Measurements from ENCODE around the gene NAV2. TPM values are rescaled to one million over a fixed set of nuclear protein-coding genes. Genes with fewer than 3 reads are reported as not detected.

The NAV2 gene
- total RNA-seq, 1 experiment from 2014 or later = 46.3 TPM

- no peak overlapping the region for H2BK12ac ChIP-seq (ENCODE audit: insufficient read length, low read depth, low read length)
- Mint-ChIP-seq H3K27me3 (ENCODE audit: low read depth) (no peaks in the 10 kb centered on the region), H3K27ac (no peak overlapping the region; a peak in 2 of 7 replicates), H3K36me3 (ENCODE audit: insufficient read depth in 1 of 3, low read depth in 3 of 3) (peaks cover 60 to 90% (median 90%) of the 10 kb centered on the region in 3 experiments; a peak in 6 of 7 replicates), H3K4me1 (peaks cover 7 to 9% of the 10 kb centered on the region in 2 experiments; a peak in 3 of 4 replicates), H3K9me3 (no peaks in the 10 kb centered on the region), H3K4me3 (no peak overlapping the region)
- no peaks in the 10 kb centered on the region for H3K4me1 ChIP-seq (ENCODE audit: insufficient read depth, low read length)
- H4K5ac ChIP-seq (ENCODE audit: insufficient read length, low read depth, low read length) = no peak overlapping the region
- no peak overlapping the region for H2BK20ac ChIP-seq (ENCODE audit: low read depth, low read length, poor library complexity, severe bottlenecking)
- H3T11ph ChIP-seq (ENCODE audit: low read length) = no peak overlapping the region
- no peak overlapping the region for H2BK5ac ChIP-seq (ENCODE audit: insufficient read length, low read length)
- H4K20me1 ChIP-seq (ENCODE audit: control insufficient read depth, insufficient read depth, insufficient read length) = no peaks in the 10 kb centered on the region
- no peak overlapping the region for H3K56ac ChIP-seq (ENCODE audit: insufficient read length, low read depth, low read length)
- H3K27ac ChIP-seq (ENCODE audit: insufficient read length, low read depth, low read length) = no peak overlapping the region
- H3K18ac ChIP-seq (ENCODE audit: insufficient read length, low read depth, low read length) = no peak overlapping the region
- H3K14ac ChIP-seq (ENCODE audit: insufficient read depth, low read length) = no peak overlapping the region
- no peak overlapping the region for H2BK15ac ChIP-seq (ENCODE audit: low read depth, low read length)
- no peak for TF ChIP-seq CTCF (conservative IDR thresholded peaks at IDR 0.05)
- H3K4me2 ChIP-seq (ENCODE audit: insufficient read depth, insufficient read length, low read length) = no peak overlapping the region
- no peaks in the 10 kb centered on the region for H3K79me2 ChIP-seq (ENCODE audit: insufficient read depth, low read length)
- no peak for DNase-seq
- H3K27me3 ChIP-seq (ENCODE audit: insufficient read depth, low read length) = no peaks in the 10 kb centered on the region
- no peaks in the 10 kb centered on the region for H3K23me2 ChIP-seq (ENCODE audit: insufficient read length, low read depth, low read length, poor library complexity, severe bottlenecking)
- no peak overlapping the region for H3K4ac ChIP-seq (ENCODE audit: low read depth, low read length)
- no peak overlapping the region for H3K9ac ChIP-seq (ENCODE audit: extremely low read depth, insufficient read length, low read length)
- H3K79me1 ChIP-seq (ENCODE audit: insufficient read depth, low read depth, low read length, poor library complexity, severe bottlenecking) = no peaks in the 10 kb centered on the region
- H4K8ac ChIP-seq (replicated peaks; ENCODE audit: insufficient read length, low read depth, low read length) = no peak overlapping the region
- no peak overlapping the region for H3K23ac ChIP-seq (ENCODE audit: insufficient read length, low read depth, low read length)
- no CpG with 5 or more reads among the region's 7 CpGs for WGBS (ENCODE audit: extremely low coverage, insufficient read length, low lambda C conversion rate)
- H2BK120ac ChIP-seq (ENCODE audit: low read depth, low read length, poor library complexity, severe bottlenecking) = no peak overlapping the region
- H4K91ac ChIP-seq (ENCODE audit: insufficient read length, low read depth, low read length) = no peak overlapping the region
- no peak overlapping the region for H2AFZ ChIP-seq (ENCODE audit: low read length)
- no peaks in the 10 kb centered on the region for H3K9me3 ChIP-seq (ENCODE audit: control insufficient read depth, low read depth, low read length)
- H2AK5ac ChIP-seq (ENCODE audit: insufficient read length, low read length) = no peak overlapping the region
Observed at GRCh38 chr11:20087118-20087521, 374.5 kb downstream of the NAV2 start.
